Breast epithelium (tissue), 3 donors: ENCODE results near the gene CFAP298.
"Not testable (repeated sequence)": the region's sequence is repeated elsewhere in the genome, so short reads cannot be mapped to it uniquely, and the experiment has no call there.

Experiments used
- POLR2AphosphoS5 ChIP-seq, 3 donors: sonication (generic); formaldehyde crosslinking; IDR thresholded peaks; one replicate each; pipeline ENCODE4 v1.6.1; 2017; ENCODE audit warnings: antibody characterized with exemption in 3 of 3
- TF ChIP-seq, protein P1 (sequence below), 3 donors: fragments of 450-650 bp; IDR thresholded peaks; one replicate each; pipeline ENCODE4 v1.5.1; 2016 to 2017; ENCODE audit warnings: antibody characterized with exemption in 3 of 3, mild to moderate bottlenecking in 3 of 3, moderate library complexity in 3 of 3

DNA sequence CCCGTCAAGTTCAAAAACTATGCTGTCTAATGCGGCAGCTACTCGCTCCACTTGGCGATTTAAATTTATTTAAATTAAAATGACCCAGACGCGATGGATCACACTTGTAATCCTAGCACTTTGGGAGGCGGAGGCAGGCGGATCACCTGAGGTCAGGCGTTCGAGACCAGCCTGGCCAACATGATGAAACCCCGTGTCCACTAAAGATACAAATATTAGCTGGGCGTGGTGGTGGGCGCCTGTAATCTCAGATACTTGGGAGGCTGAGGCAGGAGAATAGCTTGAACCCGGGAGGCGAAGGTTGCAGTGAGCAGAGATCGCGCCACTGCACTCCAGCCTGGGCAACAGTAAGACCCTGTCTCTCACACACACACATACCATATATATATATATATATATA, 1.2 kb downstream of the CFAP298 start:
- TF ChIP-seq, protein P1, sequence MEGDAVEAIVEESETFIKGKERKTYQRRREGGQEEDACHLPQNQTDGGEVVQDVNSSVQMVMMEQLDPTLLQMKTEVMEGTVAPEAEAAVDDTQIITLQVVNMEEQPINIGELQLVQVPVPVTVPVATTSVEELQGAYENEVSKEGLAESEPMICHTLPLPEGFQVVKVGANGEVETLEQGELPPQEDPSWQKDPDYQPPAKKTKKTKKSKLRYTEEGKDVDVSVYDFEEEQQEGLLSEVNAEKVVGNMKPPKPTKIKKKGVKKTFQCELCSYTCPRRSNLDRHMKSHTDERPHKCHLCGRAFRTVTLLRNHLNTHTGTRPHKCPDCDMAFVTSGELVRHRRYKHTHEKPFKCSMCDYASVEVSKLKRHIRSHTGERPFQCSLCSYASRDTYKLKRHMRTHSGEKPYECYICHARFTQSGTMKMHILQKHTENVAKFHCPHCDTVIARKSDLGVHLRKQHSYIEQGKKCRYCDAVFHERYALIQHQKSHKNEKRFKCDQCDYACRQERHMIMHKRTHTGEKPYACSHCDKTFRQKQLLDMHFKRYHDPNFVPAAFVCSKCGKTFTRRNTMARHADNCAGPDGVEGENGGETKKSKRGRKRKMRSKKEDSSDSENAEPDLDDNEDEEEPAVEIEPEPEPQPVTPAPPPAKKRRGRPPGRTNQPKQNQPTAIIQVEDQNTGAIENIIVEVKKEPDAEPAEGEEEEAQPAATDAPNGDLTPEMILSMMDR (IDR thresholded peaks at IDR 0.05), result not testable (repeated sequence)
- TF ChIP-seq POLR2AphosphoS5 (IDR thresholded peaks at IDR 0.05), result not testable (repeated sequence)
